Tibial nerve (tissue), 3 donors: ENCODE results near the gene SYTL3.

Experiments used
- CTCF ChIP-seq, 5 experiments: fragments of 200-600 bp in 3 of 5; fragments of 450-650 bp in 2 of 5; sonication (generic) in 3 of 5; IDR thresholded peaks; one replicate each; pipeline ENCODE4 v1.5.1; 2016 to 2019; ENCODE audit warnings: antibody characterized with exemption in 5 of 5, mild to moderate bottlenecking in 3 of 5, moderate library complexity in 2 of 5
- POLR2A ChIP-seq, 2 donors: fragments of 450-650 bp; IDR thresholded peaks; one replicate each; pipeline ENCODE4 v1.6.1; 2017; ENCODE audit warnings: antibody characterized with exemption in 2 of 2, mild to moderate bottlenecking in 2 of 2, moderate library complexity in 2 of 2

GRCh38 chr6:158752613-158753012 lies 102.8 kb downstream of the SYTL3 start:
- TF ChIP-seq POLR2A (IDR thresholded peaks at IDR 0.05) = no peak
- peak in 3 of 5 experiments; percentile 10 to 41 (median 12) for TF ChIP-seq CTCF (IDR thresholded peaks at IDR 0.05)
